Skeletal muscle cell (primary cell): ENCODE results near the gene CMSS1.
A peak's percentile ranks its signal among the peaks of the same experiment; 100 is the strongest.

Experiments
- DNase-seq: peaks from one replicate; pipeline ENCODE4 v3.0.0-alpha.2; 2010; ENCODE audit warnings: low read depth
- H3K4me3 ChIP-seq: 2 replicates; pipeline ENCODE4 v1.5.1; 2011; ENCODE audit warnings: low read depth, mild to moderate bottlenecking, control low read depth, low read length, moderate library complexity

Gene CMSS1

GRCh38 chr3:99846477-99847160 lies 29.0 kb downstream of the CMSS1 start:
- peak; percentile 54 for DNase-seq
- H3K4me3 ChIP-seq = no peak overlapping the region

GRCh38 chr3:99848433-99848832 lies 30.8 kb downstream of the CMSS1 start:
- DNase-seq = no peak
- H3K4me3 ChIP-seq = no peak overlapping the region

GRCh38 chr3:99850608-99851007 lies 32.9 kb downstream of the CMSS1 start:
- no peak overlapping the region for H3K4me3 ChIP-seq
- no peak for DNase-seq

GRCh38 chr3:99851955-99852354 lies 34.3 kb downstream of the CMSS1 start:
- no peak overlapping the region for H3K4me3 ChIP-seq
- DNase-seq = no peak

GRCh38 chr3:99852851-99853250 lies 35.2 kb downstream of the CMSS1 start:
- no peak overlapping the region for H3K4me3 ChIP-seq
- DNase-seq = no peak

GRCh38 chr3:99854756-99855298 lies 37.2 kb downstream of the CMSS1 start:
- DNase-seq = no peak

GRCh38 chr3:99855900-99856299 lies 38.2 kb downstream of the CMSS1 start:
- H3K4me3 ChIP-seq = no peak overlapping the region
- no peak for DNase-seq

More at GRCh38 chr3:99854756-99855298, 37.2 kb downstream of the CMSS1 start:
- H3K4me3 ChIP-seq = no peak overlapping the region

- H3K4me3 ChIP-seq = no peak overlapping the region
- DNase-seq = no peak
These were observed 39.0 kb downstream of the CMSS1 start for GRCh38 chr3:99856437-99857220.

GRCh38 chr3:99857278-99857677 lies 39.6 kb downstream of the CMSS1 start:
- H3K4me3 ChIP-seq = no peak overlapping the region
- DNase-seq = no peak

GRCh38 chr3:99858469-99858868 lies 40.8 kb downstream of the CMSS1 start:
- DNase-seq = no peak
- H3K4me3 ChIP-seq = no peak overlapping the region

- DNase-seq = peak; percentile 95
- no peak overlapping the region for H3K4me3 ChIP-seq
These were observed 42.2 kb downstream of the CMSS1 start for GRCh38 chr3:99859825-99860224.

- H3K4me3 ChIP-seq = no peak overlapping the region
These were observed 43.6 kb downstream of the CMSS1 start for GRCh38 chr3:99861216-99861615.

GRCh38 chr3:99862208-99862607 lies 44.5 kb downstream of the CMSS1 start:
- peak; percentile 45 for DNase-seq
- H3K4me3 ChIP-seq = no peak overlapping the region

More at GRCh38 chr3:99861216-99861615, 43.6 kb downstream of the CMSS1 start:
- no peak for DNase-seq

GRCh38 chr3:99863002-99863401 lies 45.3 kb downstream of the CMSS1 start:
- no peak for DNase-seq
- H3K4me3 ChIP-seq = no peak overlapping the region

GRCh38 chr3:99863588-99863987 lies 45.9 kb downstream of the CMSS1 start:
- no peak for DNase-seq
- H3K4me3 ChIP-seq = no peak overlapping the region

- no peak for DNase-seq
- H3K4me3 ChIP-seq = no peak overlapping the region
These were observed 46.6 kb downstream of the CMSS1 start for GRCh38 chr3:99864289-99864688.

- no peak overlapping the region for H3K4me3 ChIP-seq
- peak; percentile 75 for DNase-seq
These were observed 47.7 kb downstream of the CMSS1 start for GRCh38 chr3:99865321-99865720.

GRCh38 chr3:99866261-99866761 lies 48.6 kb downstream of the CMSS1 start:
- H3K4me3 ChIP-seq = no peak overlapping the region
- peak; percentile 76 for DNase-seq

- no peak for DNase-seq
- H3K4me3 ChIP-seq = no peak overlapping the region
These were observed 50.1 kb downstream of the CMSS1 start for GRCh38 chr3:99867594-99868310.

GRCh38 chr3:99868311-99868646 lies 50.6 kb downstream of the CMSS1 start:
- DNase-seq = no peak

More at GRCh38 chr3:99868311-99868646, 50.6 kb downstream of the CMSS1 start:
- H3K4me3 ChIP-seq = no peak overlapping the region
